Prostate gland (tissue), 2 donors: ENCODE results near the gene MXD4.

Experiments used
- CTCF ChIP-seq, 4 experiments: fragments of 200-600 bp in 2 of 4; fragments of 450-650 bp in 2 of 4; sonication (generic) in 2 of 4; IDR thresholded peaks; 1 replicate in 3 of 4; 2 replicates in 1 of 4; pipeline ENCODE4 v1.5.1; 2016 to 2019; ENCODE audit warnings: antibody characterized with exemption in 4 of 4, mild to moderate bottlenecking in 2 of 4, moderate library complexity in 2 of 4
- POLR2A ChIP-seq: fragments of 450-650 bp; IDR thresholded peaks from one replicate; pipeline ENCODE4 v1.6.1; 2016; ENCODE audit warnings: antibody characterized with exemption, mild to moderate bottlenecking
- POLR2AphosphoS5 ChIP-seq: sonication (generic); formaldehyde crosslinking; IDR thresholded peaks from one replicate; pipeline ENCODE4 v1.6.1; 2017; ENCODE audit warnings: antibody characterized with exemption

GRCh38 chr4:2248821-2249261 is 13.1 kb downstream of the MXD4 start:
- TF ChIP-seq POLR2A, result no peak
- TF ChIP-seq CTCF (IDR thresholded peaks at IDR 0.05), result no peak
- no peak for TF ChIP-seq POLR2AphosphoS5
